CD4-positive, alpha-beta T cell treated with Interleukin-17A for 4 hours (primary cell): ENCODE results near the gene MYO5C.
"Not testable (repeated sequence)": the region's sequence is repeated elsewhere in the genome, so short reads cannot be mapped to it uniquely, and the experiment has no call there.

ENCODE experiments used
- DNase-seq: peaks from one replicate; pipeline ENCODE4 v3.0.0-alpha.2; 2020; ENCODE audit warnings: mixed read lengths

MYO5C gene

DNA sequence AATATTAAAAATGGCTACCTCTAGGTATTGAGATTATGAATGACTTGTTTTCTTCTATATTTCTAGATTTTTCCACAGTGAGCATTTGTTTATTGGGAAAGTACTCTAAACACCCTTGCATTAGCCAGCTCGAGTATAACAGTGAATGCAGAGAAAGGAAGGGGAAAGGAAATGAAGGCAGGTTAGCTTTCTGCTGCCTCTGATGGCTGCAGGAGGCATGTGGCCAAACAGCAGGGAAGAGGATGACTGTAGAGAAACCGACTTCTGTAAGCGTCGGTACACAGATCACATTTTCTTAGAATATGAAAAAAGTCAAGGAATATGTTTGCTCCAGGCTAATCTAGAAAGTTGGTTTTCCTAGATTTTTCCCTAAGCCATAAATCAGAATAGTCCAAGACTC, 124.2 kb downstream of the MYO5C start:
- DNase-seq = peak; percentile 42

DNA sequence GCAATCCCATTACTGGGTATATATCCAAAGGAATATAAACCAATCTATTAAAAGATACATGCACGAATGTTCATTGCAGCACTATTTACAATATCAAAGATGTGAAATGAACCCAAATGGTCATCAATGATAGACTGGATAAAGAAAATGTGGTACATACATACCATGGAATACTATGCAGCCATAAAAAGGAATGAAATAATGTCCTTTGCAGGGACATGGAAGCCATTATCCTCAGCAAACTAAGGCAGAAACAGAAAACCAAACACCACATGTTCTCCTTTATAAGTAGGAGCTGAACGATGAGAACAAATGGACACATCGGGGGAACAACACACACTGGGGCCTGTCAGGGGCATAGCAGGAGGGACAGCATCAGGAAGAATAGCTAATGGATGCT, 125.4 kb downstream of the MYO5C start:
- not testable (repeated sequence) for DNase-seq

DNA sequence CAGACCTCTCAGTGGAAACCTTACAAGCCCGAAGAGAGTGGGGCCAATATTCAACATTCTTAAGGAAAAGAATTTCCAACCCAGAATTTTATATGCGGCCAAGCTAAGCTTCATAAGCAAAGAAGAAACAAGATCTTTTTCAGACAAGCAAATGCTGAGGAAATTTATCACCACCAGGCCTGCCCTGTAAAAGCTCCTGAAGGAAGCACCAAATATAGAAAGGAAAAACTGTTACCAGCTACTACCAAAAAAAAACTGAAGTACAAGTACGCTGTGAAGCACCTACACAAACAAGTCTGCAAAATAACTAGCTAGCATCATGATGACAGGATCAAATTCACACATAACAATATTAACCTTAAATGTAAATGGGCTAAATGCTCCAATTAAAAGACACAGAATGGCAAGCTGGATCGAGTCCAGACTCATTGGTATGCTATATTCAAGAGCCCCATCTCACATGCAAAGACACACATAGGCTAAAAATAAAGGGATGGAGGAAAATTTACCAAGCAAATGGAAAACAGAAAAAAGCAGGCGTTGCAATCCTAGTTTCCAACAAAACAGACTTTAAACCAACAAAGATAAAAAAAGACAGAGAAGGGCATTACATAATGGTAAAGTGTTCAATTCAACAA, 130.0 kb downstream of the MYO5C start:
- DNase-seq = not testable (repeated sequence)

DNA sequence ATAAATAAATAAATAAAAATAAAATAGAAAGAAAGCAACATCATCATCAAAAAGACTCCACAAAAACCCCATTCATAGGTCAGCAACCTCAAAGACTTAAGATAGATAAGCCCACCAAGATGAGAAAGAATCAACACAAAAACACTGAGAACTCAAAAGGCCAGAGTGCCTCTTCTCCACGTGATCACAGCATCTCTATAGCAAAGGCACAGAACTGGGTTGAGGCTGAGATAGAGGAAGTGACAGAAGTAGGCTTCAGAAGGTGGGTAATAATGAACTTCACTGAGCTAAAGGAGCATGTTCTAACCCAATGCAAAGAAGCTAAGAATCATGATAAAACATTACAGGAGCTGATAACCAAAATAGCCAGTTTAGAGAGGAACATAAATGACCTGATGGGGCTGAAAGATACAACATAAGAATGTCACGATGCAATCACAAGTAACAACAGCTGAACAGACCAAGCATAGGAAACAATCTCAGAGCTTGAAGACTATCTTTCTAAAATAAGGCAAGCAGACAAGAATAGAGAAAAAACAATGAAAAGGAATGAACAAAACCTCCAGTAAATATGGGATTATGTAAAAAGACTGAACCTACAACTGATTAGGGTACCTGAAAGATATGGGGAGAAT, 130.9 kb downstream of the MYO5C start:
- no peak for DNase-seq

DNA sequence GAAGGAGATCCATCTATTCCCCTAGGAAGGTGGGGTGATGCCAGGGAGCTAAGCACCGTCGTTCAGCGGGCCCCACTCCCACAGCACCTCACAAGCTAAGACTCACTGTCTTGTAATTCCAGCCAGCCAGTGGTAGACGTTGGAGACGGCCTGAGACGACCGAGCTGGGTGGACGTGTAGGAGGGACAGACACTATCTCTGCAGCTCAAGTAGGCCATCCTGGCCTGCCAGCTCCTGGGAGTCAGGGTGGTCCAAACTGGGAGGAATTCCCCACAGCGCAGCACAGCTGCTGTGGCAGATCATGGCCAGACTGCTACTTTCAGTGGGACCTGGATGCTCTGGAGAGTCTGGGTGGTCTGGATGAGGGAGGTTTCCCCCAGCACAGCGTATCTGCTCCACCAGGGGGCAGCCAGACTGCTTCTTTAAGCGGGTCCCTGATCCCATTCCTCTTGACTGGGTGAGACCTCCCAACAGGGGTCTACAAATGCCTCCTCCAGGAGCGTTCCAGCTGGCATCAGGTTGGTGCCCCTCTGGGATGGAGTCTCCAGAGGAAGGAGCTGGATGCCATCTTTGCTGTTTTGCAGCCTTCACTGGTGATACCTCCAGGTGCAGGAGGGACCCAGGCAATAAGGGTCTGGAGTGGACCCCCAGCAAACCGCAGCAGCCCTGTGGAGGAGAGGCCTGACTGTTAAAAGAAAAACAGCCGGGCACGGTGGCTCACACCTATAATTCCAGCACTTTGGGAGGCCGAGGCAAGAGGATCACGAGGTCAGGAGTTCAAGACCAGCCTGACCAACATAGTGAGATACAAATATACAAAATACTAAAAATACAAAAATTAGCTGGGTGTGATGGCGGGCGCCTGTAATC, 132.0 kb downstream of the MYO5C start:
- DNase-seq = peak; percentile 44

DNA sequence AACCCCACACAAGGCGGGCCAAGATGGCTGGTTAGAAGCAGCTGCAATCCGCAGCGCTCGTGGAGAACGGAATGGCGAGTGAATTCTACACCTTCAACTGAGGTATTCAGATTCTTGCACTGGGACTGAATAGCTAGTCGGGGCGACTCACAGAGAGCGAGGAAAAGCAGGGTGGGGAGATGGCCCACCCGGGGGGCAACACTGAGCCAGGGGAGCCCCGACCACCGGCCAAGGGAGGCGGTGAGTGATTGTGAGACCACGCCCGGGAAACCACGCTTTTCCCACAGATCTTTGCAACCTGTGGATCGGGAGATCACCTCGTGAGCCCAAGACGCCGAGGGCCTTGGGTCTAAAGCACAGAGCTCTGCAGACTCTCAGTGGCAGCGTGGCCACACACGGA, 132.7 kb downstream of the MYO5C start:
- DNase-seq = no peak

DNA sequence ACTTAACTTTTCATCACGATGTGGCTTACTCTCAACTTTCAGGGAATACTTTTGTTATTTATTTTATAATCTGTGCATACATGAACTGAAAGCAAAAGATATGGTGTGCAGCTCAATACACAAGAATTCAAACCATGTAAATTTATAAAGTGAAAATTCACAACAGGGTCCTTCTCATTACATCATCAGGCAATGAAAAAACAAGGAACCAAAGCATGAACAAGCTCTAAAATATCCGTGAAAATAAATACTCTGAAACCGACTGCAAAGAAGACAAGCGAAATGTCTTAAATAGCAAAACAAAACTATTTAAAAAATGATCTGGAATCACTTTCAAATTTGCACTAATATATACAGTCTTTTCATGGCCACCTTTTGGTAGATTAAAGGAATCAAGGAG, 133.3 kb downstream of the MYO5C start:
- DNase-seq = no peak

DNA sequence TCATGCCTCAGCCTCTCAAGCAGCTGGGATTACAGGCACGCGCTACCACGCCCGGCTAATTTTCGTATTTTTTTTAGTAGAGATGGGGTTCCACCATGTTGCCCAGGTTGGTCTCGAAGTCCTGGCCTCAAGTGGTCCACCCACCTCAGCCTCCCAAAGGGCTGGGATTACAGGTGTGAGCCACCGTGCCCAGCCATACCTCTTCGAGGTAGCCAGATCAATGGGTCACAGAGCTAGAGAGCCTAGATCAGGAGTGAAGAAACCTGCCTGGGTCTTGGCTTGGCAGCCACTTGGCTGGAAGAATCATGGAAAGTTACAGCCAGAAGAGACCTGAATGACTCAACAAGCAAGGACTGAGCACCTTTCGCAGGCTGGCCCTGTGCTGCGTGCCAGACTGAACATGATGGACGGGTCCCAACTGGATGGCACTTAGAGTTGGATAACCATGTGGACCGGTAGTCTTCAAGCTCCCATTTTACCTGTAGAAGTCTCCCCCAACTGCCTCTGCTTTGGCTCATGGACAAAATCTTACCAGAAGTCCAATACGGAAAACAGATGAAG, 134.1 kb downstream of the MYO5C start:
- DNase-seq = no peak

DNA sequence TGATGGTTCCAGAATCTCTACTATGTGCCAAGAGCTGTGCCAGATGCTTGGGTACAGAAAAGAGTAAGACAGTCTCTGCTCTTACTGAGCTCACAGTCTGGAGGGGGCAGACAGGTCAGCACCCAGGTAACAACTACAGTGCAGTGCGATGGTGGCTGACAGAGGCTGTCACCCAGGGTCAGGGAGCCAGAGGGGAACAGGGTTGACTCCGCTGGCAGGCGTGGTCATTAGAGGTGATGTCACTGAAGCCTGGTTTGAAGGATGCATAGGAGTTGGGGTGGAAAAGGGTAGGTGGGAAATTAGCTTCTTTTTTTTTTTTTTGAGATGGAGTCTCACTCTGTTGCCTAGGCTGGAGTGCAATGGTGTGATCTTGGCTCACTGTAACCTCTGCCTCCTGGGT, 136.0 kb downstream of the MYO5C start:
- DNase-seq = no peak

DNA sequence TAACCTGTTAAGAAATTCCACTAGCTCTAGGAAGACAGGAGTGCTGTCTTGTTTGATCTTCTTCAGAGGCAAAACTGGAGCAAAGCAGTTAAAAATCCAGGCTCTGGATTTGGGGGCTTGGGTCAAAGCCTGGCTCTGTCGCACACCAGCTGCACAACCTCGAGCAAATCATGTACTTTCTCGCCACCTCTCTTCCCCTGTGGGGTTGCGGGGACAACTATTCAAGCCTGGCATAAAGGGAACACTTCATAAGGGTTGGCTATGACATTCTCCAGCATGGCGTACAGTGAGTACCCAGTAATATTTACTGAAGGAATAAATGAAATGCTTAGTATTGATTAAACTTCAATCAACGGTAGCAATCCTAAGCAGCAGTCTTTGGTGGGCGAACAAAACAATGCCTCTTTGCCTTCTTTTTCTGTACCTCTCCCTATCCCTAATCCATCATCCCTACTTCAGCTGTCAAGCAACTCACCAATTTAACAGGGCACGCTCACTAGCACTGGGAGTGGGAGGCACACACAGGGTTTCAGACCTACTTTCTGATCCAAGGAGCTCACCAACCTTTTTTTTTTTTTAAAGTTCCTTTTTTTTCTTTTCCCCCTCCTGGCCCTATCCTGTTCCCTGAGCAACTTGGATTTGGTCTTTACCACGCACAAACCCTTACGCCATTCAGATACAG, 137.4 kb downstream of the MYO5C start:
- DNase-seq = no peak

DNA sequence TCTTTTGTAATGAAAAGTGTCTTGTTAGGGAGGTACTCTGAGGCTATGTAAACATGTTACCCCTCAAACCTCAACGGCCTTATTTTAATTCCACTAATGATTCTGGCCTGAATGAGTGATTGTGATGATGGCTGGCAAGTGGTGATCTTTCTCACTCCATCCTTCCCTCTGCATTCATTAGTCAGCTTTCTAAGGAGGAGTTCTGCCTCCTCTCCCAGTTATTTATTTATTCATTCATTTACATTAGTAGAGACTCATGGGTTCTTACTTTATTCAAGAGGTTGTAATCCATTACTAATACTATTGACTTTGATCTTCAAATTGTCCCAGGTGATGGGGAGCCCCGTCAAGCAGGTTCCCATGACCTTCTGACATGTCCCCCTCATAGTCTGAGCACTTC, 139.7 kb downstream of the MYO5C start:
- no peak for DNase-seq

DNA sequence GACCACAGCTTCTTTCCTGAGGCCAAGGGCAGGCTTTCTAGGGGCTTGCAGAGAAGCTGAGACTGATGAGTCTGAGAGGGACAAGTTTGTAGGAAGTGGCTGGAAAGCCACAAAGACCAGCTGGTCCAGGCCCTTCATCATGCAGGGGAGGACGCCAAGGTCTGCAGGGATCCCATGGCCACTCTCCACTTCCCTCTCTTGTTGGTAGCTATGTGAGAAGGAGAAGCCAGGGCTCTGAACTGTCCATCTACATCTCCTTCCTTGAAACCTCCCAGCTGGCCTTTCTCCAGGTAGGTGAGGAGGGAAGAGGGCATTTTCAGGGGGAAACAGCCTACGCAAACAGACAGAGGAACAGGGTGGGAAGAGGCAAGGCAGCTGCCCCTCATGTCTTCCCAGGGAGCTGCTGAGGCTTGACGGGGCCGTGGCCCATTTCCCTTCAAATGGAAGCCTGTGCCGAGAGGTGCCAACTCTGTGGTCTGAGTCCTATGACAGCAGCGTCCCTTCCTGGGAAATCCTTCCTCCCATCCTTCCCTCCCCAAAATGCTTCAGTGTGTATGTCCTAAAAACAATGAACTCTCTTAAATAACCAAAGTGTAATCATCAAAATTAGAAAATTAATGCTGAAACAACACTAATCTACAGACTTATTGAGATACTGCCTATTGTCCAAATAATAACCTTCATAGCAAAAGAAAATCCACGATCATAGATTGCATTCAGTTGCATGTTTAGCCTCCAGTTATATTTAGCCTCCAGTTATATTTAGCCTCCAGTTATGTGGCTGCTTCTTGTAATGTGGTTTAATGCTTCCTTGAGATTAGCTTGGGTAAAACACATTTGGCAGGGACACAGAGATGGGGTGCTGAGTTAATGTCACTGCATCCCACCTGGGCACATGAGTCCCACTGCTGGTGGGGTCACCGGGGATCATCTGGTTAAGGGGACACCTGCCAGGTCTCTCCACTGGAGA, 140.4 kb downstream of the MYO5C start:
- DNase-seq = no peak

DNA sequence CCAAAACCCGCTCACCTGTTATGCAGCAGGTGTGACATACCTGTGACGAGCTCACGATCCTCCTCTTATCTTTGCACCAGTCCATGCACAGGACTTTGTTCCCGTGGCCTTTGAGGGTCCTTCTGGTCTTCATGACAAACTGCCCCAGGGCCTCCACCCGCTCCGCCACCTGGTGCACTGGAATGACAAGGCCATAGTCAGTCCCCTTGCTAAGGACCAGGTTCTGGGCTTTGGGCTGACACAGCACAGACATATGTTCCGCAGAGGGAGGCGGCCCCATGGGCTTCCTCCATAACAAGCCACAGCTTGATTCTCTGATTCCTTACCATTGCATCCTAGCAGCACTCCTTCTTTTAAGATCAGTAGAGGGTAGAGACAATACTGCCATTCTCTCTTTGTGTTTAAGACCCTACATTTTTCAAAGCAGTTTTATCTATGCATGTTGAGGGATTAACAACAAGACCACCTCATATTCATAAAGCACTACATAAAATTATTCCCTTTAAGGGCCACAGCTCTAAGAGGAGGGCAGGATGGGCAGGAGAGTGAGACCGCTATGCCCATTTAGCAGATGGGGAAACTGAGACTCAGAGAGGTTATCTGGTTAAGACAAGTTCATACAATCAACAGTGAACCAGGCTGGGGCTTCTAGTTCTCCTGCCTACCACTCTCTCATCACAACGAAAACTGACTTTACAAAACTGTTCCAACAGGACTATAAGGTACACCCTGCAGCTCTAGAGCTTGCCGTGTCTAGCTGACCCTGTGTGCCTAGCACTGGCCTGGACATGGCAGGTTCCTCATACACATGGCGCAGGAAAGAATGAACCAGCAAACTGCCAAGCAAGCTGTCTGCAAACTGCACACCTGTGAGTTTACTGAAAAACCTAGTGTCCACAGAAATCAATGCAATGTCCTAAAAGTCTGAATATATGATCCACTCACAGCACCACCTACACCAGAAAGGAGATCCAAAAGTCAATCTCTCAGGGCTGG, 141.4 kb downstream of the MYO5C start:
- DNase-seq = no peak

DNA sequence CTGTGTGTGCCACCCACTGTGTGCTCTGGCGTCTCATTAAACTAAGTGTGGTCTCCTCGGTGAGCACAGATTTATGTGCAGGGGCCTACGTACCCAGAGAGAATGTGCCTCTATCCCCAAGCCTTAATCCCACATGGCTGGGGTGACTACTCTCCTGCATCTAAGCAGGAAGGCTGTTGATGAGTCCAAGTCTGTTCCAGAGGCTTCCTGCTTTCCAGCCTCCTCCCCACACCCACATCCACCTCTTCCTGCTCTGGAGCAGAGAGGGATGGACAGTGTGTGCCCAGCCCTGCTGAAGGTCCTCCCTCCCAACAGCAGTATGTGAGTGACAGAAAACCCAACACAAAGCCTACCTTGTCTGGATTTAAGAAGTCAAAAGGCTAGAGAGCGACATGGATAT, 144.3 kb downstream of the MYO5C start:
- no peak for DNase-seq

DNA sequence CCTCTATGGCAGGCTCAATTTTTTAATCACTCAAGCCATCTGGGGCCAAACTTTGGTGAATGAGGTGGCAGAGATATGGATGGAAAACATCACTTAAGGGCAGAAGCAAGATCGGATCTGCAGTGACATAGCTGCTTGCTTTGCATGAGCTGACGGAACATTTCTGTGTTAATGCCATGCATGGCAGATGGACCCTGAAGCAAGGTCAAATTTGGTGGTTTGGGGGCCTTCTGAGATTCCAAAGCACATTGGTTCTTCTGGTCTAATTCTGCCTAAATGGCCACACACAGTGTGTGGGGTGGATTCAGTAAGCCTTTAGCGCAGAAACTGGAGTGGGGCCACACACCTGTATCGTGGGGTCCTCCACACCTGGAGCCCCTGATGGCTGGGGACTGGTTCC, 144.7 kb downstream of the MYO5C start:
- no peak for DNase-seq

DNA sequence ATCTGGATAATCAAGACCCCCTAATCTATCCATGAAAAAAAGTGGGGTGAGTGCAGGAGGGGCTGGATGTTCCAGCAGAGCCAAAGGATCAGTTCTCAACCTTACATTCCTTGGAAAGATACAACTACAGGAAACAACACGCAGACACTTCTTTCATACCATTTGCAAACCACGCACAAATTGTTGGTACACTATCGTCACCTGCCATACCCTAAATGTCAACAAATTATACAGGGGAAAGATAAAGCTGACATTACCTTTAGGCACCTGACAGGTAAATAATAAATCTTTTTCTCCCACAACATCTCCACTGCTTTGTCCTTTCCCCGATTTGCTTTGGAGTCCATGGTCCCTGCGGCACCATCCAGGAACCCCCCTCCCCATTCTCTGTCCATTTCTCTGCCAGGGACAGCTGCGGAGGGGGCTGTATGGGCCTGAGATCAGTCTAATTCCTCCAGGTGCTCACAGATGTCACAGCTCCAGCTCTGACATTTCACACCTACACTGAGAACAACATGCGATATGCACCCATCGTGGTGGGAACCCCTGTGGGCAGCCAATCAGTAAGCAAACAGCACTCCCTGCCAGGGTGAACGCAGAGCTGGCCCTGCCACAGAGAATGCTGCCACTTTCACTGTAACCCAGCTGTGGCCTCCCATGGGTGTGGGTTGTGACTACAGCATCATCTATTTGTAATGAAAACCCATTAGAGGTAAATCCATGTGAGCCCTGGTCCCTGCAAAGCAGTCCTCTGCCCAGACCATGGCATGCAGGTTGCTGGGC, 145.4 kb downstream of the MYO5C start:
- no peak for DNase-seq

DNA sequence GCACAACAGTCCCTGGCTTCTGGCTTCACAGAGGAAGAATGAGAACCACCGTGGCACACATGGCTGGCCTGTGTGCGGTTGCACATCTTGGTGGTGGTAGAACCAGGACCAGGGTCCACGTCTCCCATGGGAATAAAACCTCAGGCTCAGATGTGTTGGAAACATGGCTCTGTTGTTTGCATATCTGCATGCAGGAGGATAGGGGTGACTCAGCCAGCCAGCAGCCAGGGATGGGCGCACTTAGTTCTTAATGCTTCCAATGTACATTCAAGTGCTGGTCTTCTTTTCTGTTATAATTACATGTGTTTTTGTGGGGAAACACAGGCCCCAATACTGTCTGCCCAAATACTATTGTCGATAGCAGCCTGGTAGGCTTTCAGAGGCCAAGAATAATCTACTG, 147.2 kb downstream of the MYO5C start:
- no peak for DNase-seq

DNA sequence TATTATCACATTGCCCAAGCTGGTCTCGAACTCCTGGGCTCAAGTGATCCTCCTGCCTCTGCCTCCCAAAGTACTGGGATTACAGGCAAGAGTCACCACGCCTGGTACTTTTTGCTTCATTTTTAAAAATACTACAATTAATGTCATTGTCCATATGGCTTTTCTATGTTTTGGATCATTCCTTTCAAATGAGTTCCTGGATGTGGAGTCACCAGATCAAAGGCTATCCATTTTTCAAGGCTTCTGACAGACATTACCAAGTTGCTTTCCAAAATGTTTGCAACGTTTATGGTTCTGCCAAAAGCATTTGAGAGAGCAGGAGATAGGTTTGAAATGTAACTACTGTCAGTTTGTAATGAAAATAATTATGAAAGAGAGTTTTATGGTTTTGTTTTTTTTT, 148.8 kb downstream of the MYO5C start:
- DNase-seq = no peak

DNA sequence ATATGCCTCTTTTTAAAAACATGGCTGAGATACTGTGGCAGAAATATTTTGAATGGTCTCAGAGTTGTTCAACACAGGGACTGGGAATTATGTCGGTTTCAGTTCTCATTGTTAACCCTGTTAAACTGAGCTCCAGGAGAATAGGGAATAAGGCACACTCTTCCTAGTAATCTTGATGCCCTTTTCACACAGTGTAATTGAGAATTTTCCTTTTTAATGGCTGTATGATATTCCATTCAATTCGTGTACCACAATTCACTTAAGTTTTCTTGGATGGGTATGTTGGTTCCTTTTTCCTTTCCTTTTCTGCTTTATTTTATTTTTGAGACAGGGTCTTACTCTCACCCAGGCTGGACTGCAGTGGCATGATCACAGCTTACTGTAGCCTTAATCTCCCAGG, 149.3 kb downstream of the MYO5C start:
- no peak for DNase-seq
